Esophagus muscularis mucosa (tissue), 4 donors: ENCODE measurements around the gene TFF1.

ENCODE experiments used
- EP300 ChIP-seq: sonication (generic); formaldehyde crosslinking; IDR thresholded peaks from one replicate; pipeline ENCODE4 v1.6.1; 2017; ENCODE audit warnings: antibody characterized with exemption
- POLR2A ChIP-seq: fragments of 450-650 bp; IDR thresholded peaks from one replicate; pipeline ENCODE4 v1.6.1; 2017; ENCODE audit warnings: antibody characterized with exemption, moderate library complexity, mild to moderate bottlenecking, low read depth
- TF ChIP-seq, protein P1 (sequence below), 3 experiments: fragments of 200-600 bp in 2 of 3; fragments of 450-650 bp in 1 of 3; sonication (generic) in 2 of 3; IDR thresholded peaks; one replicate each; pipeline ENCODE4 v1.5.1; 2017 to 2019; ENCODE audit warnings: antibody characterized with exemption in 3 of 3, mild to moderate bottlenecking in 2 of 3, moderate library complexity in 1 of 3

DNA sequence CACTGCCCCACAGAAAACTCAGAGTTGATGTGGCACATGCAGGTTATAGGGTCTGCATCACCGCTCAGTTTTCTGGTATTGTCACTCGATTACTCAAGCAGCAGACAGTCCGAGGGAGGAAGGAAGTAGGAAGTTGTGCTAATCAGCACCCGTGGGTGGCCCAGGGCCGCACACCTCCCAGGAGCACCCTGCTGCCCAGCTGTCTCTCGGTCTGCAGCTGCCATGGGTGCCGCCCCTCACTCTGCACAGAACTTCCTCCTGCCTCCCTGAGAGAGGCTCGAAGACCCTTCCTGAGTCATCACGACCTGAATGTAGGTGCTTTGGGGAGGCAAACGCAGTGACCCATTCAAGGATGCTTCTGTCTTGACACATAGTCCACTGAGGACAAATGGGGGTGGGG lies 47.0 kb downstream of the TFF1 start:
- TF ChIP-seq, protein P1, sequence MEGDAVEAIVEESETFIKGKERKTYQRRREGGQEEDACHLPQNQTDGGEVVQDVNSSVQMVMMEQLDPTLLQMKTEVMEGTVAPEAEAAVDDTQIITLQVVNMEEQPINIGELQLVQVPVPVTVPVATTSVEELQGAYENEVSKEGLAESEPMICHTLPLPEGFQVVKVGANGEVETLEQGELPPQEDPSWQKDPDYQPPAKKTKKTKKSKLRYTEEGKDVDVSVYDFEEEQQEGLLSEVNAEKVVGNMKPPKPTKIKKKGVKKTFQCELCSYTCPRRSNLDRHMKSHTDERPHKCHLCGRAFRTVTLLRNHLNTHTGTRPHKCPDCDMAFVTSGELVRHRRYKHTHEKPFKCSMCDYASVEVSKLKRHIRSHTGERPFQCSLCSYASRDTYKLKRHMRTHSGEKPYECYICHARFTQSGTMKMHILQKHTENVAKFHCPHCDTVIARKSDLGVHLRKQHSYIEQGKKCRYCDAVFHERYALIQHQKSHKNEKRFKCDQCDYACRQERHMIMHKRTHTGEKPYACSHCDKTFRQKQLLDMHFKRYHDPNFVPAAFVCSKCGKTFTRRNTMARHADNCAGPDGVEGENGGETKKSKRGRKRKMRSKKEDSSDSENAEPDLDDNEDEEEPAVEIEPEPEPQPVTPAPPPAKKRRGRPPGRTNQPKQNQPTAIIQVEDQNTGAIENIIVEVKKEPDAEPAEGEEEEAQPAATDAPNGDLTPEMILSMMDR (IDR thresholded peaks at IDR 0.05): no peak
- TF ChIP-seq POLR2A (no peak), EP300 (no peak)
